Type B pancreatic cell (in vitro differentiated cells): ENCODE measurements around the gene RPTOR. TPM values are rescaled to one million over a fixed set of nuclear protein-coding genes. Genes with fewer than 3 reads are reported as not detected.
A peak's percentile ranks its signal among the peaks of the same experiment; 100 is the strongest.

Source experiments
- DNase-seq: peaks from one replicate; pipeline ENCODE4 v3.0.0; 2021; ENCODE audit warnings: mixed read lengths; ENCODE audit not compliant: unreplicated experiment; ENCODE audit errors: extremely low spot score
- H3K27ac Mint-ChIP-seq: 2 replicates; pipeline ENCODE4 v1.8.0; 2021; ENCODE audit warnings: mild to moderate bottlenecking, mixed read lengths
- H3K27me3 Mint-ChIP-seq: 2 replicates; pipeline ENCODE4 v1.8.0; 2021; ENCODE audit warnings: mixed read lengths
- H3K36me3 Mint-ChIP-seq: 2 replicates; pipeline ENCODE4 v1.8.0; 2021; ENCODE audit warnings: mixed read lengths
- H3K4me1 Mint-ChIP-seq: one replicate; pipeline ENCODE4 v1.8.0; 2021; ENCODE audit warnings: mixed read lengths; ENCODE audit not compliant: unreplicated experiment
- H3K4me3 Mint-ChIP-seq: 2 replicates; pipeline ENCODE4 v1.8.0; 2021; ENCODE audit warnings: mild to moderate bottlenecking, mixed read lengths
- H3K9me3 Mint-ChIP-seq: 2 replicates; pipeline ENCODE4 v1.8.0; 2021; ENCODE audit warnings: mixed read lengths
- CTCF ChIP-seq: fragments of 200-600 bp; sonication (generic); conservative IDR thresholded peaks from 2 replicates; pipeline ENCODE4 v1.5.0; 2021; ENCODE audit warnings: antibody characterized with exemption, mild to moderate bottlenecking
- total RNA-seq: library from RNA; stranded (reverse); gene quantifications from 2 replicates; pipeline ENCODE4 v1.2.1, GENCODE V29; 2021; ENCODE audit warnings: low replicate concordance

Gene RPTOR
- total RNA-seq, 1 donor from 2014 or later: 39.8 TPM

GRCh38 chr17:80724775-80725266 is 180.2 kb downstream of the RPTOR start:
- Mint-ChIP-seq H3K27me3 (no peaks in the 10 kb centered on the region), H3K36me3 (peaks cover 10% of the 10 kb centered on the region), H3K4me1 (peaks cover 45% of the 10 kb centered on the region), H3K9me3 (no peaks in the 10 kb centered on the region), H3K27ac (peak overlapping the region; percentile 29), H3K4me3 (no peak overlapping the region)
- no peak for DNase-seq
- TF ChIP-seq CTCF: no peak

- no peaks in the 10 kb centered on the region for H3K27me3 Mint-ChIP-seq
- no peaks in the 10 kb centered on the region for H3K9me3 Mint-ChIP-seq
- no peak for DNase-seq
- H3K4me1 Mint-ChIP-seq: peaks cover 46% of the 10 kb centered on the region
- TF ChIP-seq CTCF: no peak
- H3K36me3 Mint-ChIP-seq: peaks cover 10% of the 10 kb centered on the region
- peak overlapping the region; percentile 4 for H3K27ac Mint-ChIP-seq
- peak overlapping the region; percentile 19 for H3K4me3 Mint-ChIP-seq
These were observed 180.9 kb downstream of the RPTOR start for GRCh38 chr17:80725517-80725916.

- H3K27ac Mint-ChIP-seq: no peak overlapping the region
- no peaks in the 10 kb centered on the region for H3K27me3 Mint-ChIP-seq
- H3K36me3 Mint-ChIP-seq: peaks cover 10% of the 10 kb centered on the region
- no peak for TF ChIP-seq CTCF
- H3K4me3 Mint-ChIP-seq: no peak overlapping the region
- no peaks in the 10 kb centered on the region for H3K9me3 Mint-ChIP-seq
- peaks cover 36% of the 10 kb centered on the region for H3K4me1 Mint-ChIP-seq
- no peak for DNase-seq
These were observed 182.1 kb downstream of the RPTOR start for GRCh38 chr17:80726558-80727408.

GRCh38 chr17:80727409-80727755 is 182.7 kb downstream of the RPTOR start:
- no peak overlapping the region for H3K4me3 Mint-ChIP-seq
- H3K9me3 Mint-ChIP-seq: no peaks in the 10 kb centered on the region
- H3K36me3 Mint-ChIP-seq: peaks cover 10% of the 10 kb centered on the region
- no peak overlapping the region for H3K27ac Mint-ChIP-seq
- no peak for DNase-seq
- TF ChIP-seq CTCF: no peak
- H3K4me1 Mint-ChIP-seq: peaks cover 42% of the 10 kb centered on the region
- no peaks in the 10 kb centered on the region for H3K27me3 Mint-ChIP-seq

- Mint-ChIP-seq H3K4me3 (no peak overlapping the region), H3K27ac (no peak overlapping the region), H3K4me1 (peaks cover 40% of the 10 kb centered on the region), H3K9me3 (no peaks in the 10 kb centered on the region), H3K36me3 (peaks cover 7% of the 10 kb centered on the region), H3K27me3 (no peaks in the 10 kb centered on the region)
- no peak for DNase-seq
- no peak for TF ChIP-seq CTCF
These were observed 184.4 kb downstream of the RPTOR start for GRCh38 chr17:80729016-80729415.
